HG03064 (cell line): ENCODE measurements around the gene PTK7.
"Not testable (repeated sequence)": the region's sequence is repeated elsewhere in the genome, so short reads cannot be mapped to it uniquely, and the experiment has no call there.

ENCODE experiments used
- ATAC-seq: cut with Tn5 transposase; IDR thresholded peaks from one replicate; pipeline ENCODE4 v1.9.1; 2021; ENCODE audit warnings: low read depth; ENCODE audit not compliant: unreplicated experiment

Gene PTK7

DNA sequence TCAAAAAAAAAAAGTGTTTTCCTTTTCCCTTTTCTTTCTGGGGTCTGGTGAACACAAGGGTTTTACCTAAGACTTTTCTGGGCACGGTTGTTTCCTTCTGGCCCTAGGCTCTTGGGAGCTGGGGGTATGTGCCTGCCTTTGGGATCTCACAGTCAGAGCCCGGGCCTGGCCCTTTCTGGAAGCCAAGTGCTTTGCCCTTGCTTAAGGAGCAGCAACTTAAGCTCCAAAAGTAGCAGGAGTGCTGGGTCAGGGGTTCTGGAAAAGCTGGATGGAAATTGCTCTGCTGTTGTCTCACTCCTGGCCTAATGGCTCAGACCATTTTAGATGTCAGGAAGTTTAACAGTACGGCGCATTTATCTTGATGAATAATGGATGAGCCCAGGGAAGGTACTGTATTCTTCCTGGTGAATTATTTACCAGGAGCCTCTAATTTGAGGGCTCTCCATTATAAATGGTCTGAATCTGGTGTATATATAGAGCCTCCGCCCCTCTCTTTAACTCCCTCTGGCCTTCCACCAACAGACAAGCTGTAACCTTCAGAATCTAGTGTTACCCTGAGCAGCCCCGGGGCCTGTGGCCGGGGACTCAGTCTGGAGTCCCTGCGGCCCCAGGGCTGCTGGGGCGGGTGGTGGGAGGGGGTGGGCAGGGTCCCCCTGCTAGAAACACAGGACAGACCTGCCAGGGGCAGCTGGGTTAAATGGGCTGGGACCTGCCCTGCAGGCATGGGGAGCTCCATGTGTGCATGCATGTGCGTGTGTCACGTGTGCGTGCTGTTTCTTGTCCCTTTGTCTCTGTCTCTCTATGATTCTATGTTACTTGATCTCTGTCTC is 37.5 kb downstream of the PTK7 start:
- no peak for ATAC-seq

DNA sequence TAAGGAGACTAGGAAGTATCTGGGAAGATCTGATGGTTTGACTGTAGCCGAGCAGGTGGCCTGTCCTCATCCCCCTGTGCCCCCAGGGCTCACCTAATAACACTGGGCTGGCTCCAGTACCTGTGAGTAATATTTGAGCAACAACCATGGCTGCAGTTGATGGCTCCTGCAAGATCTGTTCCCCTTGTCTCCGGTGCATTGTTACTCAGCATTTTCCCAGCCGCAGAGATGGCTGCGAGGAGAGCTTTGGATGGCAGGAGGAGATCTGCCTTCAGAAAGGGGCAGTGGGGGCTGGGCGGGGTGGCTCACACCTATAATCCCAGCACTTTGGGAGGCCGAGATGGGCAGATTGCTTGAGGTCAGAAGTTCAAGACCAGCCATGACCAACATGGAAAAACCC is 39.3 kb downstream of the PTK7 start:
- no peak for ATAC-seq

DNA sequence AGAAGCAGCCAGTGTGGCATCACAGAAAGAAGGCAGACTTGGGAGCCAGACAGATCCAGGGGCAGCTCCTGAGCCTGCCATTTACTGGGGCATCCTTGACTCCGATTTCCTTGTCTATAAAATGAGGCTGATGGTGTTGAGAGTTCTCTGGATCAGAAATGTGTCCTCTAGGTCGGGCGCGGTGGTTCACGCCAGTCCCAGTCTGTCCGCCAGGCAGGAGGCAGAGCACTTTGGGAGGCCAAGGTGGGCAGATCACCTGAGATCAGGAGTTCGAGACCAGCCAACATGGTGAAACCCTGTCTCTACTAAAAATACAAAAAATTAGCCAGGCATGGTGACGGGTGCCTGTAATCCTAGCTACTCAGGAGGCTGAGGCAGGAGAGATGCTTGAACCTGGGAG is 41.4 kb downstream of the PTK7 start:
- not testable (repeated sequence) for ATAC-seq

DNA sequence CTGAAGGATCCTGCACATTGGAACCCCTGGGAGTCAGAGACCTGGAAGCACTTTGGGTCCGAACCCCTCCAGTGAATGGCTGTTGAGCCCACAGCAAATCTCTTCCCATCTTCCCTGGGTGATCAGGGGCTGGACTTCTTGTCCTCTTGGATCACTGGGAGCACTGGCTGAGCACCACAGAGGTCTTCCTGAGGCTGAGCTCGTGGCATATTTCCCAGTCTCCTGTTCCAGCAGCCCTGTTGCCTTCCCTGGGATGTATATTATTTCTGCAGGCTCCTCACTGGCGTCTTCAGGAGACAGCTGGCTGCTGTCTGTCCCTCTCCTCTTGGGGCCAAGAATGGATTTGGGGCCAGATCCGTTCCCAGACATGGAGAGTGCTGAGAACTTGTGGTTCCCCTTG is 43.4 kb downstream of the PTK7 start:
- ATAC-seq = no peak

DNA sequence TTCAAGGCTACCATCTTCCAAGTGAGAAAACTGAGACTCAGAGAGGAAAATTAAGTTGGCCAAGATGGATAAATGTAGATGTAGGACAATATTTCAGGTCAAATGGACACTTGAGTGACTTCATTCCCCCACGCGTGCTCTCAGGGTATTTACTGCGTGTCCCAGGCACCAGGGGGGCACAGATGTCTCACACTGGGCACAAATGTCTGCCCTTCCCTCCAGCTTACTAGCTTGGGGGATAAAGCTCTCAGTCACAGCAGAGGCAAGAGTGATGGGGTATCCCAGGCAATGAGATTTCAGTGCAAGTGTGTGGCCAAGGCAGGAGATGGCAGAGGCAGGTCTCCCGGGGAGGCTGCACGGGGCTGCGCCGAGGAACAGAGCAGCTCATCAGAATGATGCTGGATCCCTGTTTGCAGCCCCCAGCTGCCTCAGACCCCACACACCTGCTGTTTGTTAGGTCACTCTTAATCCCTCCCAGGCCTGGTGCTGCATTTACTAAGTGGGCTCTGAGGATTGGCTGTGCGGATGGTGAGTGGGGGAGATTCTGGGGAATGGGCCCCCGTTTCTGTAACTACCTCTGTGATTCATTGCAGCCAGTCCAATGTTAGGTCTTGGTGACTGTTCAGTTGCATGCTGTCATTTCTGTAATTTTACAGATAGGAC is 44.1 kb downstream of the PTK7 start:
- ATAC-seq = no peak

DNA sequence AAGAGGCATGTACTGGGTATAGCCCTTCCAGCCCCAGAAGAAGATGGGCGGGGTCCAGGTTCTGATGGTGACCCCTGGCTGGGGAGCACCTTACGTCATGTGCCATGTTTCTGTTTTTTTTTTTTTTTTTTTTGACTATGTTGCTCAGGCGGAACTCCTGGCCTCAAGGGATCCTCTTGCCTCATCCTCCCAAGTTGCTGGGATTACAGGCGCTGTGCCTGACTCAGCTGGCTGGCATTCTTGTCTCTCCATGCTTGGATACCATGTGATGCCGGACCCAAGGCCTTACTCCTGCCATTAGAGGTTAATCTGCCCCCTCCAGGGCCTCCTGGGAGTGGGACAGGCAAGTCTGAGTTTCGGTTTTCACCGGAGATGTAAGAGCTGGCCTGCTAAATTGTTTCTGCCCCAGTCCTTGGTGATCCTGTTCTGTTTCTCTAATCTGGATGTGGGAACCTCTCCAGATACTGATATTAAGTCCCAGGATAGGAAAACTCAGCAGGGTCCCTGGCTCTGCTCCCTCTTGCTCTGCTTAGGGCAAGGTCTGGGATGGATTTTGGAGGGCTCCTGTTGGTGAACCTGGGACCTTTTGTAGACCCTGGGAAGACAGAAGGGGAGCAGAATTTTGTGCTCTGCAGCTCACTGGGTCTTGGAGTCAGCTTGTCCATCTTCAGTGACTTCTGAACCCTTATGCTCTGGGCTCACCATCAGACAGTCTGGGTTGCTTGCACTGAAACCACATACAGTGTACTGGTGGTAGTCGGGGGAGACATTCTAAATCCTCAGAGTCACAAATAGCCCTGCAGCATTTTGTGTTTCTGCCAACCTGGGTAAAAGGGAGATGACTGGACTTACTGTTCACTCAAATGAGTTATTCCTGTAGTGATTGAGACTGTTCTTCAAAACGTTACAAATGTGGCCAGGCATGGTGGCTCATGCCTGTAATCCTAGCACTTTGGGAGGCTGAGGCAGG is 45.1 kb downstream of the PTK7 start:
- no peak for ATAC-seq

DNA sequence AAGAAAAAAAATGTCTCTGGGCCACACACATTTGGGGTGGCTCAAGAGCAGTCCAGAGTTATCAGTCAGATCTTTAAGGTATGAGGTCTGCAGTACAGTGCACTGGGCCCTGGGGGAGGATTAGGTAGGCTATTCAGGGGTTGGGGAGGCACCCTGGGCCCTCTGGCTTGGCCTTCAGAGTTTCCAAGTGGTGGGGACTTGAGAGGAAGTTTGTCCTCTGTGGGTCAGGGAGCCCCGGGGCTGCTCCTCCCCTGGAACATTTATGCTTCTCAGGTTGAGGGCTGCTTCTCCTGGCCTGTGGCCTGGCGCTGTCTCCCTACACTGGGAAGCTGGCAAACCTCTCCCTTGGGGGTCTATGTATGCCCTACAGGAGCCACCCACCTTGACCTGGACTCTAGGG is 46.0 kb downstream of the PTK7 start:
- no peak for ATAC-seq

DNA sequence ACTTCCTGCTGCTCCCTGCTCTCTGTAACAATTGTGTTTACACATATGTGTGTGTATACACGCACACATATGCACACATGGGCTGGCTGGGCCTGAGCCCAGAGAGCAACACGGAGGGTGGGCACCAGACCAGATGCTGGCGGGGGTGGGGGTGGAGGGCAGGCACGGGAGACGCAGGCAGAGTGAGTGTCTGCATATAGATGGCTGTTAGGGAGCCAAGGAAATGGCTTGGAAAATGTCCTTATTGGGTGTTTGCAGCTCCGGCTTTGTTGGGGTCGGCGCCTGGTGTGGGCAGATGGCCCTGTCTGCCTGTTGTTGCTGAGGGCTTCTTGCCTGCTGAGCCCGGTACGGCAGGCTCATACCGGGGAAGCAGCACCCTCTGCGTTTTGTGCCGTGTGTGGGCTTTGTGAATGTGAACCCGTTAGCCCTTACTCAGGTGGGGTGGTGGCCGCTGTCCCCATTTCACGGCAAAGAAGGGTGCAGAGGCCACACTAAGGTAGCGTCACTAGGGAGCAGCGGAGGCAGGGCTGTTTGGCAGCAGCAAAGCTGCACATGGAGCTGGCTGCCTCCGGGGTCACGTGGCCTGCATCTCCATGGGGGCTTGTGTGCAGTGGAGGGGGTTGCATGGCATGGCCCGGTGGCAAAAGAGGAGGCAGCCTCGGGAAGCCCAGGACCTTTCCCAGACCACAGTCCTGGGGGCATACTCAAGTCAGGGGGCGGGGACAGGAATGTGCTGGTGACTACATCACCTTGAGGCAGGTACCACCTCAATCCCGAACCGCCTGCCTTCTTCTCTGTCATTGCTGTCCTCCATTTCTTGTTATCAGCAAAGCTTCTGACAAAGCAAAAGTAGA is 47.6 kb downstream of the PTK7 start:
- no peak for ATAC-seq

DNA sequence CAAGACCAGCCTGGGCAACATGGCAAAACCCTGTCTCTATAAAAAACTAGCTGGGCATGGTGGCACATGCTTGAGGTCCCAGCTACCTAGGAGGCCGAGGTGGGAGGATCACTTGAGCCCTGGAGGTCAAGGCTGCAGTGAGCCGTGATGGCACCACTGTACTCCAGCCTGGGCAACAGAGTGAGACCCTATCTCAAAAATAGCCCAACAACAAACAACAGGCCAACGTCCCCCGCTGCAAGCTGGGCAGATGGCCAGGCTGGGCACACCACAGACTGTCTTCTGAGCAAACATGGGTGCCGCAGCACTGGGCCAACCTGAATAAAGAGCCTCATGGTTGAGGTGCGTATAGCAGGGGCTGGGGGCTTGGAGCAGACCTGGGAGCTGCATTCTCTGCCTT is 48.4 kb downstream of the PTK7 start:
- ATAC-seq = no peak

DNA sequence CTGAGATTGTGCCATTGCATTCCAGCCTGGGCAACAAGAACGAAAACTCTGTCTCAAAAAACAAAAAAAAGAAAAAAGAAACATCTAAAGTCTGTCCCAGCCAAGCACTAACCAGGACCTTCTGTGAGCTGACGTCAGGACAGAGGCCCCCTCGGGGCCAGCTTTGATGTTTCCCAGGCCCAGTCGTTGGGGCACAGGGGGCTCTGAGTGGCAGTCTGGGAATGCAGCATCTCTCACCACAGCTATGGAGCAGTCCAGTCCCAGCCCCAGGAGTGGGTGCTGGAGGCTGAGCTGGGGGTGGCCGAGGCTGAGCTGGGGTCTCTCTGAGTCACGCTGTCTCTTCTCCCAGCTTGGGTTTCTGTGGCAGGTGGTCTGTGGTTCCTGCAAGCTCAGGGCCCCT is 49.0 kb downstream of the PTK7 start:
- ATAC-seq = no peak

DNA sequence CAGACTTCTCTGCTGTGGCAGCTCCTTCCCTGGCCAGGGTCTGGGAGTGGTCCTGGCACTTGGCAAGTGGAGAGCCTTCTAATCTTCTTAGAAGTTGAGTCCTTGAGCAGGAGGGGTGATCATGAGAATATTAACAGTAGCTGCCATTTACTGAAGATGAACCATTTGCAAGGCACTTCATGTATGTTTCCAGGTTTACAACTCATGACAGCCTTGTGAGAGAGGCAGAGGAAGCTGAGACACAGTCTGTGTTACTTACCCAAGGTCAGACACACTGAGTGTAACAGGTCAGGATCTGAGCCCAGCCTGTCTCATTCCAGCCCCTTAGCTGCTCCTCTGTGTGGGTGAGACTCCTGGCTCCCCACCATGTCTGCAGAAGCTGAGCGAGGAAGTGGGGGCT is 49.4 kb downstream of the PTK7 start:
- no peak for ATAC-seq

DNA sequence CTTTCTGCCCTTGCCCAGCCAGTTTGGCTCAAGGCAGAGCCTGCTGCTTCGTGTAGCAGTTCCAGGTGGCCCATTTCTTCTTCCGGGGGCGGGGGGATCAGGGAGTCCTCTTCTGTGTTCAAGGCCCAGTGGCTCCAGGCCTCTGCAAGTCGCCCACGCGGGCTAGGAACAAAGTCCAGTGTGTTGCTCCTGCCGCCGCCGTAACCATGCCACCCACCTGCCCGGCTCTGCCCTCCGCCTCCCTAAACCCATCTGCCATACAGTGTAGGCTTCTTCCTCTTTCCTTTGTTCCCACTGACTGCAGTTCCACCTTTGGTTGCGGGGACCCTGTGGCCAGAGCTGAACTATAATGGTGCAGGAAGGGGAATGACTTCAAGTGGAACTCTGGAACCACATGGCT is 51.1 kb downstream of the PTK7 start:
- no peak for ATAC-seq

DNA sequence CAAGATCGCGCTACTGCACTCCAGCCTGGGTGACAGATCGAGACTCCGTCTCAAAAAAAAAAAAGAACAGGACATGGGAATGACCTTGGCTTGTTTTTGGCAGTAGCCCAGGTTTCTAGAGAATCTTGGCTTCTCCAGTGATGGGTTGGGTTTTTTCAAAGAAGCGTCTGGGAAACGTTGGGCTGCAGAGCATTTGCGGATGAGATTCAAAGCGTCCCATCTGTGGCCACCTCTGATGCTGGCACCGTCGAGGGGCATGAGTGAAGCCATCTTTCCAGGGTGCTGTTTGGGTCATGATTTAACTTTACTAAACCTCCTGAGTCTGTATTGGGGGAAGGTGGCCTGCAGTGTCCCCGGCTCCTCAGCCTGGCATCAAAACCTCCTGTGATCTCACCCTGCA is 51.8 kb downstream of the PTK7 start:
- no peak for ATAC-seq

DNA sequence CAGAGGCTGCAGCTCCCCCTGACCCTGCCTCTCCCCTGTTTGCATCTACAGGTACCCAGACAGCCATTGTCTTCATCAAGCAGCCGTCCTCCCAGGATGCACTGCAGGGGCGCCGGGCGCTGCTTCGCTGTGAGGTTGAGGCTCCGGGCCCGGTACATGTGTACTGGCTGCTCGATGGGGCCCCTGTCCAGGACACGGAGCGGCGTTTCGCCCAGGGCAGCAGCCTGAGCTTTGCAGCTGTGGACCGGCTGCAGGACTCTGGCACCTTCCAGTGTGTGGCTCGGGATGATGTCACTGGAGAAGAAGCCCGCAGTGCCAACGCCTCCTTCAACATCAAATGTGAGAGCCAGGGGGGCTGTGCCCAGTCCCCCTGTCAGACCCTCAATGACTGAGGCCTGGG is 52.8 kb downstream of the PTK7 start:
- no peak for ATAC-seq

DNA sequence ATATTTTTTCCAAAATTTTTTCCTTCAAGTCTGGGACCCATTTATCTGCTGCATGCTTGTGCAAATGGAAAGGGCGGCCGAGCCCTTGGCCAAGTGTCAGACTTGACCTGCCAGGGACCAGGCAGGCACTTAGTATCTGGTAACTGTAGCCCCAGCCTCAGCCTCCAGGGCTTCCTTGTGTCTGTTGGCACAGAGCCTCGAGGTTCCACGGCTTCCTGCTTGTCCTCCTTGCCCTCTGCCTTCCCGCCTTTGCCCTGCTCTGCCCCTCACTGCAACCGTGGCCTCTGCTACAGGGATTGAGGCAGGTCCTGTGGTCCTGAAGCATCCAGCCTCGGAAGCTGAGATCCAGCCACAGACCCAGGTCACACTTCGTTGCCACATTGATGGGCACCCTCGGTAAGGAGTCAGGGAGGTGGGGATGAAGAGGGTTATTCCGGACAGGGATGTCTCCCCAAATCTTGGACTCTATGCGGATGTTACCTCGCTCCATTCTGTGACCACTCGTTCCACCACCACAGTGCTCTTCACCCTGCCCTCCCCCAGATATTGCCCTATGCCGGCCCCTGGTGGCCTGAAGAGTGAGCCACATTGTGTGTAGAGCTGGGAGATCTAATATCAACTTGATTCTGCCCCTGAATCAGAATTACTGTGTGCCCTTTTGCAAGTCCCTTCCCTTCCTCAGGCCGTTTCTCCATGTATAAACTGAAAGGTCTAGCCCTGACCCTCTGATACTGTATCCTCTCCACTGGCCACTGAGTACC is 53.5 kb downstream of the PTK7 start:
- no peak for ATAC-seq

DNA sequence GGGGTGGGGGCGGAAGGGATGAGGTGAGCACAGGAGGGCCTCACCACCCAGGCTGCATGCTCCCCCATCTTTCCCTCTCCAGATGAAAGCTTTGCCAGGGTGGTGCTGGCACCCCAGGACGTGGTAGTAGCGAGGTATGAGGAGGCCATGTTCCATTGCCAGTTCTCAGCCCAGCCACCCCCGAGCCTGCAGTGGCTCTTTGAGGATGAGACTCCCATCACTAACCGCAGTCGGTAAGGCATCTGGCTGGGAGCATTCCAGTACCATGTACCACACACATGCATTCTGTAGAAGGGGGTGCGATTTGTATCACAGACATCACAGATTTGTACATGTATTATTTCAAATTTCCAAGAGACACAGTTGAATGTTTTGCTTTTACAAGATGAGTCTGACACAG is 54.3 kb downstream of the PTK7 start:
- ATAC-seq = no peak

DNA sequence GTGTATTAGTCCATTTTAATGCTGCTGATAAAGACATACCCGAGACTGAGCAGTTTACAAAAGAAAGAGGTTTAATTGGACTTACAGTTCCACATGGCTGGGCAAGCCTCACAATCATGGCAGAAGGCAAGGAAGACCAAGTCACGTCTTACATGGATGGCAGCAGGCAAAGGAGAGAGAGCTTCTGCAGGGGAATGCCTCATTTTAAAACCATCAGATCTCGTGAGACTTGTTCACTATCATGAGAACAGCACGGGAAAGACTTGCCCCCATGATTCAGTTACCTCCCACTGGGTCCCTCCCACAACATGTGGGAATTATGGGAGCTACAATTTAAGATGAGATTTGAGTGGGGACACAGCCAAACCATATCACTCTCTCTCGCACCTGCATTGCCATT is 55.3 kb downstream of the PTK7 start:
- ATAC-seq = not testable (repeated sequence)

DNA sequence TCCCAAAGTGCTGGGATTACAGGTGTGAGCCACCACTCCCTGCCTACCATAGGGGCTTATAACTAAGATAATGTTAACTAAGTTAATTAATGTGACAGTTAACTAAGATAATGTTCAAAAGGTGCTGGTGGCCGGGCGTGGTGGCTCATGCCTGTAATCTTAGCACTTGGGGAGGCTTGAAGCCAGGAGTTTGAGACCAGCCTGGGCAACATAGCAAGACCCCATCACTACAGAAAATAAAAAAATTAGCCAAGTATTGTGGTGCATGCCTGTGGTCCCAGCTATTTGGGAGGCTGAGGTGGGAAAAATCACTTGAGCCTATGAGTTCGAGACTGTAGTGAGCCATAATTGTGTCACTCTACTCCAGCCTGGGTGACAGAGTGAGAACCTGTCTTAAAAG is 62.2 kb downstream of the PTK7 start:
- ATAC-seq = no peak

DNA sequence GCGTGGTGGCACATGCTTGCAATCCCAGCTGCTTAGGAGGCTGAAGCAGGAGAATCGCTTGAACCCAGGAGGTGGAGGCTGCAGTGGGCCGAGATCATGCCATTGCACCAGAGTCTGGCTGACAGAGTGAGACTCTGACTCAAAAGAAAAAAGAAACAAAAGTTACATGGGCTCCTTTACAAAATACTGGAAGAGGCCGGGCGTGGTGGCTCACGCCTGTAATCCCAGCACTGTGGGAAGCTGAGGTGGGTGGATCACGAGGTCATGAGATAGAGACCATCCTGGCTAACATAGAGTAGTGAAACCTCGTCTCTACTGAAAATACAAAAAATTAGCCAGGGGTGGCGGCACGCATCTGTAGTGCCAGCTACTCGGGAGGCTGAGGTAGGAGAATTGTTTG is 63.9 kb downstream of the PTK7 start:
- not testable (repeated sequence) for ATAC-seq

DNA sequence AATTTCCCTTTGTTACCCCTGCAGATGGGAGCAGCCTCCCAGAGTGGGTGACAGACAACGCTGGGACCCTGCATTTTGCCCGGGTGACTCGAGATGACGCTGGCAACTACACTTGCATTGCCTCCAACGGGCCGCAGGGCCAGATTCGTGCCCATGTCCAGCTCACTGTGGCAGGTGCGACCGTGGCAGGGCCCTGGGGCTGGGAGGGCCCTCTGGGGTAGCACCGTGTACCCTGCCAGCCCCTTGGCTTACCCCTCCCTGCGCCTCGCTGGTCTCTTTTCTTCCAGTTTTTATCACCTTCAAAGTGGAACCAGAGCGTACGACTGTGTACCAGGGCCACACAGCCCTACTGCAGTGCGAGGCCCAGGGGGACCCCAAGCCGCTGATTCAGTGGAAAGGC is 65.5 kb downstream of the PTK7 start:
- ATAC-seq = no peak
